ENCODE measurements around the gene SLCO4A1. TPM values are rescaled to one million over a fixed set of nuclear protein-coding genes. Genes with fewer than 3 reads are reported as not detected.

SLCO4A1 gene, protein sequence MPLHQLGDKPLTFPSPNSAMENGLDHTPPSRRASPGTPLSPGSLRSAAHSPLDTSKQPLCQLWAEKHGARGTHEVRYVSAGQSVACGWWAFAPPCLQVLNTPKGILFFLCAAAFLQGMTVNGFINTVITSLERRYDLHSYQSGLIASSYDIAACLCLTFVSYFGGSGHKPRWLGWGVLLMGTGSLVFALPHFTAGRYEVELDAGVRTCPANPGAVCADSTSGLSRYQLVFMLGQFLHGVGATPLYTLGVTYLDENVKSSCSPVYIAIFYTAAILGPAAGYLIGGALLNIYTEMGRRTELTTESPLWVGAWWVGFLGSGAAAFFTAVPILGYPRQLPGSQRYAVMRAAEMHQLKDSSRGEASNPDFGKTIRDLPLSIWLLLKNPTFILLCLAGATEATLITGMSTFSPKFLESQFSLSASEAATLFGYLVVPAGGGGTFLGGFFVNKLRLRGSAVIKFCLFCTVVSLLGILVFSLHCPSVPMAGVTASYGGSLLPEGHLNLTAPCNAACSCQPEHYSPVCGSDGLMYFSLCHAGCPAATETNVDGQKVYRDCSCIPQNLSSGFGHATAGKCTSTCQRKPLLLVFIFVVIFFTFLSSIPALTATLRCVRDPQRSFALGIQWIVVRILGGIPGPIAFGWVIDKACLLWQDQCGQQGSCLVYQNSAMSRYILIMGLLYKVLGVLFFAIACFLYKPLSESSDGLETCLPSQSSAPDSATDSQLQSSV
- total RNA-seq (ENCODE audit: insufficient read depth, low replicate concordance), result 24.1 TPM

DNA sequence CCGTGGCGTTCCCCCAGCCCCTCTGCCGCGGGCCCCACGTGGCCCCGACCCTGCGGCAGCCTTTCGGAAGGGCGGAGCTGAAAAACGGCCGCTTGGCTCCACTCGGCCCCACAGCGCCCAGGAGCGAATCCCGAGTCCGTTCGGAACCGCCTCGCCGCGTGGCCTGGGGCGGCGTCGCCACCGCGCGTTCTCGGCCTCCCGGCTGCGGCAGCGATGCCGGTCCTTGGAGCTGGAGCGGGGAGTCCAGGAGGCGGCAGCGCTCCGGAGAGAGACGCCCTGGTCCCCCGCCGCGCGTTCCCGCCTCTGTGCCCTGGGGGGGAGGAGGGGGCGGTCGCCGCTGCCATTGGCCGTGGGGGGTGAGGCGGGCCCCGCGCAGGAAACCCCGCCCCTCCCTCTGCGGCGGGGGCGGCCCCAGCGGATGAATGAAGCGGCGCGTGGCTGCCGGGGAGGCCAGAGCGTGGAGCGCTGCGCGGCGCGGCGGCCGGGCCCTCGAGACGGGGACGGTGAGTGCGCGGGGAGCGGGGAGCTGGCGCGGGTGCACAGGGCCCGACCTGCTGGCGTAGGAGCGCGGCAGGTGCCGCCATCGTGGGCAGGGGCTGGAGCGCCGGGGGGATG lies at the start of gene SLCO4A1:
Gene SLCO4A1 (plus strand): TSS at position 453 of the 615 bp plus-strand sequence. CDS start 13,952 bp downstream, outside the sequence.
- DNase-seq (ENCODE audit: low spot score), result peak; percentile 65

DNA sequence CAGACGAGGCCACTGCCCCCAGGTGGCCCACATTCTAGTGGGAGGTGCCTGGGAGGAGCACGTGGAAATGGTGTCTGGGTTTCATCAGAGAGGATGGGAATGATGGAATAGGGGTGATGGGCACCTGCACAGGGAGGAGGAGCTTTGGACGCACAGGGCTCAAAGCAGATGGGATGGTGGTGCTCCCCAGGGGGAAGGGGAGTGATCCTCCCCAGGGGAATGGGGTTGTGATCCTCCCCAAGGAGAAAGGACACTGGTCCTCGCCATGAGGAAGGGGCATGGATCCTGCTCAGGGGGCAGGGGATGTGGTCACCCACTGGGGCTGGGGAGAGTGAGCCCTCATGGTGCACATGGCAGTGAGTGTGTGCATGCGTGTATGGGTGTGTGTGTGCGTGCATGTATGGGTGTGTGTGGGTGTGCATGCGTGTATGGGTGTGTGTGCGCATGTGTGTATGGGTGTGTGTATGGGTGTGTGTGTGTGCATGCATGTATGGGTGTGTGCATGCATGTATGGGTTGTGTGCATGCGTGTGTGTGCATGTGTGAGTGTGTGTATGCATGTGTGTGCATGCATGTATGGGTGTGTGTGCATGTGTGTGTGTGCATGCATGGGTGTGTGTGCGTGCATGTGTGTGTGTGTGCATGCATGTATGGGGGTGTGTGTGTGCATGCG lies 49.7 kb upstream of the SLCO4A1 start:
- DNase-seq (ENCODE audit: low spot score), result no peak

DNA sequence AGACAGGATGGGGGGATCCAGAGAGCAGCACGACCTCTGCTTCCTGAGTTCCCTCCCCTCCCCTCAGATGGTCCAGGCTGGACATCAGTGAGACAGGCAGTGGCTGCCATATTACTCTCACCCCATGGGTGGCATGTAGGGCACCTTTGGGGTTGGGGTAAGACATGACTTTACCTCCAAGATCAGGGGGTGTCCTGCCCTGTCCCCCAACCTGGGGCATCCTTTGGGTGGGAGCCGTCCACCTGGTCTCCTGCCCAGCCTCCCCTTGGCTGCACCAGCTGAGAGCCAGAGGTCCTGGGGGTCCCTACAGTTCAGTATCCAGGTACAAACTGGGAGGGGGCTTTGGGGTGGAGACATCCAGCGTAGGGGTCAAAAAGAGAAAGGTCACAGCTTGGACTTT lies 48.7 kb upstream of the SLCO4A1 start:
- DNase-seq (ENCODE audit: low spot score), result no peak

DNA sequence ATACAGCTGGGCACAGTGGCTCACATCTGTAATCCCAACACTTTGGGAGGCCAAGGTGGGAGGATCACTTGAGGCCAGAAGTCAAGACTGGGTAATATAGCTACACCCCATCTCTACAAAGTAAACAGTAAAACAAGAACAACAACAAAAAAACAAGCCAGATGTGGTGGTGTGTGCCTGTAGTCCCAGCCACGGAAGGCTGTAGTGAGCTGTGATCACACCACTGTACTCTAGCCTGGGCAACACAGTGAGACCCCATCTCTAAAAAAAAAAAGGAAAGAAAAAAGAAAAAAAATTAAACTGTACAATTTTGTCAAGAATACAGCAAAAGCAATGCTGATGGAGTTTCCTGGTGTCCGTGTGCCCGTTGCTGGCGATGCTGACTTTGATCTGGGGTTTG lies 47.2 kb upstream of the SLCO4A1 start:
- DNase-seq (ENCODE audit: low spot score), result no peak

DNA sequence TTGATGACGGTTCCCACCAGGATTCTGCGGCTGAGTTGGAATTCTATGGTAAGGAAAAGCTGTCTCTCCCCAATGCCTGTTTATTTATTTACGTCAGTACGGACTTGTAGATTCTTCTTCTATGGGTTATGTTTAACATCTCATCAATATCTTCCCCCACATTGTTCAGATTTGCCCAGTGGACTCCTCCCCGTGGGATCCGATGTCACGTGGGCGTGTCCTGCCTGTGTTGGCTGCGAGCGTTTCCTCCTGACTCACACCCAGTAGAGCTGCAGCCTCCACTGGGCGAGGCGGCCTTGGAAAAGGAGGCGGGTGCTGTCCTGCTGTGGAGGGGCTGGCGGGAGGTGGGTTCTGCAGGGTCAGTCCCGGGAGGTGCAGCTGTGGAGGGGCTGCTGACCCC lies 46.8 kb upstream of the SLCO4A1 start:
- peak; percentile 50 for DNase-seq (ENCODE audit: low spot score)

DNA sequence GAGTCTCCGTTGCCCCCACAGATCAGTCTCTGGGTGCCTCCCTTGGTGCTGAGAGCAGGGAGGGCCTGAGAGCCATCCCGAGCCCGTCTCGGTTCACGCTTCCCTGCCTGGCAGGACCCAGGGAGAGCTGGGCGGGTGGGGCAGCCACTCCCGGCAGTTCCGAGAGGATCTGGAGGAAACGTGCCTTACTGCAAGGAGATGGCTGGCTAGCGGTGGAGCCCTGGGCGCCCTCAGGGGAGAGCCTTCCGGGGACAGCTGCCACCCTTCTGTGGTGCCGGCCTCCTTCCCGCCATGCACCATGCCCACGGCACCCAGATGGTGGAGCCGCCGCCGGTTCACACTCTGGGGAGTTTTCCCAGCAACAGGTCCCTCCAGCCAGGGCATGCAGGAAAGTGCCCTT lies 45.8 kb upstream of the SLCO4A1 start:
- DNase-seq (ENCODE audit: low spot score), result no peak

DNA sequence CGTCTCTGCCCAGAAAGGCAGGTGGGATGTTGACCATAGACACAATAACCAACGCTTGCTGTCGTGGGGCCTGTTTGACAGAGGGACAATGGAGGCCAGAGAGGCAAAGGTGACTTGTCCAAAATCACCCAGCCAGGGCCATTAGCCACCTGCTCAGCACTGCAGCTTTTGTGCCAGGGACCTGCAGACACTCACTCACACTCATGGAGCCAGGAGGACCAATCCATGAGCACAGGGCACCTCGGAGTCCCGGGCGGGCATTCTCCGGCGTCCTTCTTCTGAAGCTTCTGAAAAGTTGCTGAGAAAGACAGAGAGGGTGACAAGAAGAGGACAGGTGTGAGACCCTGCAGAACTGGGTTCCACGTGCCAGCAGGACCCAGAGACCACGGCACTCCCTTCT lies 45.4 kb upstream of the SLCO4A1 start:
- no peak for DNase-seq (ENCODE audit: low spot score)

DNA sequence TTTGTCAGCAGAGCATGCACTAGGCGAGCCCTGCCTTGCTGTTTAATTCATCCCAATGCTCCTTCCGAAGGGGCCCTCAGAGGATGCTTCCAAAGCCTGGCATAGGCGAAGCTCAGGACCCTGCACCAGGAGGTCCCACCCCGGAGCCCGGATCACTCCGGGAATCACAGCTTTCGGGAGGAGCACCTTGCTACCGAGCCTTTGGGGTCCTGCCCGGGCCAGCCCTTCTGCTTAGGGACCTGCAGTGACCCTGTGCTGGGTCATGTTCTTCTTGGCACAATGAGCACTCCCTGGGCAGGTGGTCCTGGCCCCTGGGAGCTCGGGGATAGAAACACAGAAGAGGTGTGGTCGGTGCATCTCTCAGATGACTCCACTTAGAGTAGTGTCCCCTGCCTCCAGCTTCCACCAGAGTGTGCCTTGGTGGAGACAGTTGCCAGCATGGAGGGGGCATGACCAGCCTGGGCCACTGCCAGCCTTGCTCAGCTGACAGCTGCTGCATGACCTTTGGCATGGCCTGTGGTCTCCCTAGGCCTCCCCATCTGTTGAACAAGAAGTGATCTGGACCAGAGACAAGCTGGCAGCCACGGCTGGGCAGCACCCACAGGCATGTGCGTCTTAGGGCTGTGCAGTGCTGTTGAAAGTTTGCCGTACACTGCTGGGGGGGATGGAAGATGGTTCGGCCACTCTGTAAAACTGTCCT lies 44.7 kb upstream of the SLCO4A1 start:
- DNase-seq (ENCODE audit: low spot score), result no peak

DNA sequence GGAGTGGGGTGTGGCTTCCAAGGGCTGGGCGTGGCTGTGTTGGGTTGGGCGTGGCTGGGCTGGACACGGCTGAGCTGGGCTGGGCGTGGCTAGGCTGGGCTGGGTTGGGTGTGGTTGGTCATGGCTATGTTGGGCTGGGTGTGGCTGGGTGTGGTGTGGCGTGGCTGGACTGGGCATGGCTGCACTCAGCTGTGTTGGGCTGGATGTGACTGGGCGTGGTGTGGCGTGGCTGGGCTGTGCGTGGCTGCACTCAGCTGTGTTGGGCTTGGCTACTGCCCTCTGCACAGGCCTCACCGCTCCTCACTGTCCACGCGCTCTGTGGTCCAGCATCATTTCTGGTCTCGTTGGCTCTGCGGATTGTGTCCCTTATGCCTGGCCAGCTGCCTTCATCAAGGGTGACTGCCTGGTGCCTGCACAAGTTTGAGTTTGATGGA lies 43.5 kb upstream of the SLCO4A1 start:
- DNase-seq (ENCODE audit: low spot score), result no peak

DNA sequence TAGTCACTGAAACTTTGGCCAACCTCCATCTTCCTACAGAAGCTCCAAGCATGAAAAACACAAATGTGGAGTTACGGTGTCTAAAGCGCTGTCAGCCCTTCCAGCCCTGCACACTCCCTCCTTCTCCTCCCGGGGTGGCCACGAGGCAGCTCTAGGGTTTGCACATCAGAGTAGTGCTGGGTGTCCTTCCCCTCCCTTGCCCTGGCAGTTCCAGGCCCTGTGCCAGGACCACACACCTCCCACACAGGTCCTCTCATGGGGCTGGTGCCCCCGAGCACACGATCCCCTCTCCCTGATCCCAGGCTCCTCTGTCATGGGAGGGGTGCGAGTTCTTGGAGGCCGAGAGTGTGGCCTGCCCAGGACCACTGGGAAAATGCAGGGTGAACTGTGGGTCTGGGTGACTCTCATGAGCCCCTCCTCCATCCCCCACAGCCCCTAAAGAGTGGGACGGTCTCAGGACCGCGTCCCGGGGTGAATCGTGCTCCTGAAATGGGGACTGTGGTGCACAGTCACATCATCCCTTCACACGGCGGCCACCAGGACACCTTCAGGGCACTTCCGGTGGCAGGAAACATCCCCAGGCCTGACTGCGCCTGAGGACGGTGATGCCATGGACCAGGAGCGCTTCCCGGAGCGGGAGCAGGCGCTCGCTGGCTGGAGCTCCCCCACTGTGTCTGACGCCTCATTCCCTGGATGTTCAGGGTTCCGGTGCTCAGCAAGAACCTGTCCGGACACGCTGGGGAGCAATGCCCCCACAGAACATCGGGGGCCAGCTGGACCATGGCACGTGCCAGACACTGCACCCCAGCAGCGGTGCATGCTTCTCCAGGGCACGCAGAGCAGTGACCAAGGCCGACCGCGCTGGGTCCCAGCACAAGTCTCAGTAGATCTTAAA lies 42.8 kb upstream of the SLCO4A1 start:
- no peak for DNase-seq (ENCODE audit: low spot score)

DNA sequence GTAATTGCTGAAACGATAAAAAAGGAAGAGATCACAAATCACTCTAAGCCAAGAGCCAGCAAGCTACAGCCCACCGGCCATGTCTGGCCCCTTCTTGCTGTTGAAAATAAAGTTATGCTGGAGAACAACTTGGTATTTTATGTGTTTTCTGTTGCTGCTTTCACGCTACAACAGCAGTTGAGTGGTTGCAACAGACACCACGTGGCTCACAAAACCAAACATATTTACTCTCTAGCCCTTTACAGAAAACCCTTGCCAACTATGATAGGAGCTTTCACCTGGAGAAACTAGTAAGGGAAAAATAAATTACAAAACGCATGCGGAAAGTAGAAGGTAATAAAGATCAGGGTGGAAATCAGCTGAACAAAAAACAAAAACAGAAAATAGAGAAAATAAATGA lies 41.1 kb upstream of the SLCO4A1 start:
- DNase-seq (ENCODE audit: low spot score), result no peak

DNA sequence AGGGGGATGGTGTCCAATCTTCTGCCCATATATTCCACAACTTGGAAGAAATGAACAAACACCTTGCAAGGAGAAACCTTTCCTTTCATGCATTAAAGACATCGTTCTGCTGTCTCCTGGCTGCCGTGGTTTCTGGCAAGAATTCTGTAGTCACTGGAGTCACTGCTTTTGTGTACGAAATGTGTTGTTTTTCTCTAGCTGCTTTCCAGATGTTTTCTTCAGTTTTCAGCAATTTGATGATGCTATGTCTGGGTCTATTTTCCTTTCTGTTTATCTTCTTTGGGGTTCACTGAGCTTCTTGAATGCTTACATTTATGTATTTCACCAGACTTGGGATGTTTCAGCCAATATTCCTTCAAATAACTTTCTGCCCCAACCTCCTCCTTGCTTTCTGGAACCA lies 40.6 kb upstream of the SLCO4A1 start:
- DNase-seq (ENCODE audit: low spot score), result no peak

DNA sequence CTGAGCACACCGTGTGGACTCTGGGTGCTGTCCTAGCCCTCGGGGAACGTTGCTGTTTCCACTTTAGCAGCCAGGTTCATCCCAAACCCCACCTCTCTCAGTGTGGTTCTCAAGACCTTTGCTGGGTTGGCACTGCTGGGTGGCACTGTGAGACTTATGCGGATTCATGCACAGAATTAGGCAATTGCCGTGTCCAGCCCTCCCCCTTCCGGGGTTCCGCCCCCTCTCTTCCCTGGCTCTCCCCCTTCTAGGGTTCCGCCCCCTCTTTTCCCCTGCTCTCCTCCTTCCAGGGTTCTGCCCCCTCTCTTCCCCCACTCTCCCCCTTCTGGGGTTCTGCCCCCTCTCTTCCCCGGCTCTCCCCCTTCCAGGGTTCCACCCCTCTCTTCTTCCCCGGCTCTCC lies 39.8 kb upstream of the SLCO4A1 start:
- no peak for DNase-seq (ENCODE audit: low spot score)

DNA sequence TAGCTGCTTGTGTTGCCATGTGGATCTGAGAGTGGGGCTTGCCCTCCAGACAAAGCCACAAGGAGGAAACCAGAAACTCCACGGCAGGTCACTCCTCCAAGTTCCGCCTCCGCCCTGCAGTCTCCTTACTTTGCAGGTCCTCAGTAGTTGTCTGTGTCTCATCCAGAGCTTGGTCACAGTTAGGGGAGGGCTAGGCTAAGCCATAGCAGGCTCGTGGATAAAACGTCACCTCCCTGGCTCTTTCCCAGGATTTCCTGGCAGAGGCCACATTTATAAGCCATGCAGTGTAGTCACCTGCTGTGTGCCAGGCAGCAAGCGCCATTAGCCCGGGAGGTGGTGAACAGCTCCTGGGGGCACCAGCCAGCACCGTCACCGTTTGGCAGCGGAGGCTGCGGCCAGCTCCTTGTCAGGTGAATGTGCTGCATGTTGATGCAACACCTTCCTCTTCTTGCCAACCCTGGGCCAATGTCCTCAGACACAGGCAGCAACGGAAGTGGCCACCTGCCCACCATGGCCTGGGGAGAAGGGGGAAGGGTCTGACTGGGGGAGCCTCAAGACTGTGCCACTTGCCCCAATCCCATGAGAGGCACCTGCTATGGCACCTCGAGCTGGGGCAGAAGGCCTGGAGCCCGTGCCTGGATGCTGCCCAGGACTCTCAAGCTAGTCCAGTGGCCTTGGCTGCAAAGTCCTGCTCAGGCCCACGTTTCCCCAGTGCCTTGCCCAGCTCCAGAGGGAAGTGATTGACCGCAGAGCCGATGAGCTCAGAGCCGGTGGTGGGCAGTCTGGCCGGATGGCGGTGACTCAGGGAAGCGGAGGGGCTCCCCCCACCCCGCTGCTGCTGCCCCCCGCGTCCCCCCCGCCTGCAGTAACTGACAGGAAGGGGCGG lies 39.0 kb upstream of the SLCO4A1 start:
- DNase-seq (ENCODE audit: low spot score), result peak; percentile 28

DNA sequence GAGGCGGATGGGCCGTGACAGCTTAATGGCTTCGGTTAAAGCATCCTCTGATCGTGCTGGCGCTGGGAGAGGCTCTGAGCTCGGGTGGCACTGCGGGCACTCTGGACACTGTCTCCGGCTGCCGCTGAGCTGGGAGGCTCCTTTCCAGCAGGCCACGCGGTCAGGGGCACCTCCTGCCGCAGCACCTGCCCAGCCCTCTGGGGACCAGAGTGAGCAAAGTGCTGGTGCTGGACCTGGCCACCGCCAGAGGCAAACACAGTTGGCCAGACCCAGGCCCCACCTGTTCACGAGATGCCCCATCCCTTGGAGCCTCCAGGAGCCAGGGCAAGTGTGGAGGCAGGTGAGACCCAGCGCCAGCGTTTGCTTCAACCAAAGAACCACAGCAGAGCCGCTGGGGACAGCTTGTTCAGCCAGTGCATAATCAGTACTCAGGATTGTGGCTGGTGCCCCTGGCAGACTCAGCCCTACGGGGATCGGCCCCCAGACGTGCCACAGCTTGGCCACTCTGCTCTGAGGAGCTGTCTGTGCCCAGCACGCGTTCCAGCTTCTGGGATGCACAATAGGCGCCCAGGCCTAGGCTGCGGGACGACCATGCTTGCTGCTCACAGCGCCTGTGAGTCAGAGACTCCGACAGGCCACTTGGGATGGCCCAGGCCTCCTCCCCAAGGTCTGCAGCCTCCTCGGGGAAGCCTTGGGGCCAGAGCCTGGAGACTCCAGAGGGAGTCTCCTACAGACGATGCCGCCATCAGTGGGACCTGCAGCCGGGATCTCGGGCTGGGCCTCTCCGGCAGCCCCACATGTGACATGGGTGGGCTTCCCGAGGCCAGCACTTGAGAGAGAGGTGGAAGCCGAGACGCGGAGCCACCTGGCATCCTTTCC lies 38.2 kb upstream of the SLCO4A1 start:
- DNase-seq (ENCODE audit: low spot score), result no peak

DNA sequence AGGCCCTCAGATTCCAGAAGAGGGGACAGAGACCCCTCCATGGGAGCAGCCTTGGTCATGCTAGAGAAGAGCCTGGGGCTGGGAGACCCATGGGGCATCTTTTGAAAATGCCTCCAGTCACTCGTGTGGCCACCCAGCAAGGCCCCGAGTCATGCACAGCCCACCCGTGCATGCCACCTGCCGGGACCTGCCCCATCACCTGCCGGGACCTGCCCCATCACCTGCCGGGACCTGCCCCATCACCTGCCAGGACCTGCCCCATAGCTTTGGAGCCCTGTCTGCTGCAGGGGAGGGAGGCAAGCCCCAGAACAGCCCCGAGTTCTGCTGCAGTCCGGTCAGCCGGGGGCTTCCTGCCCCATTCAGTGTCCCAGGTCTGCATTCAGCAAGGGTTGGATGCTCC lies 37.5 kb upstream of the SLCO4A1 start:
- no peak for DNase-seq (ENCODE audit: low spot score)

DNA sequence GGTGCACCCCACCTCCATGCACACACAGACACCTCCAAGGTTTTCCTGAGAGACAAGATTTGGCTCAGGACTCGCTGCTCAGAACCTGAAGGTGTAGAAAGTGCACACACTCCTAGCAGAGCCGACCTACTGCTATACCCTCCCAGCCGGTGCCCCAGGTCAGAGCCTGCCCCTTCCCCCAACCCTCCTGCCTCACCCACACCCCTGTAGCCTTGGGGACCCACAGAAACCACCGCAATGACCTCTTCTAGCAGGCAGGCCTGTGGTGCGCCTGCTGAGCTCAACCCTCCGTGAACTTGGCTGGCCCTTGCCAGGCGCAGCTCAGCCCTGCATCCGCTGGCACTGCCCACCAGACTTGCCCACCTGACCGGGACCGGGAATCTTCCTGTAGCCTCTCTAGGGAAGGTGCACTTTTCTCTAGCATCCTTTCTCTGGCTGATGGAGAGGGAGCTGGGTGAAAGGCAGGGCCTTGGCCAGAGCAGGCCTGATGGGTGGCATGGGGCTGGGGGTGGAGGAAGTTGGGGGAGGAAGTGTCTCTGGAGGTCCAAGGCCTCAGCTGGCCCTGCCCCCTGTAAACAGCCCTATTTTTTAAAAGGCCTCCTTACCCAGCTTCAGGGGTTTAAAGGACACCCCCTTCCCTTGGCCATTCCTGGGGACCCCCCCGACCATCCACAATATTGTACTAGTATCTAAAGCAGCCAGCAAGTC lies 36.9 kb upstream of the SLCO4A1 start:
- DNase-seq (ENCODE audit: low spot score), result no peak

DNA sequence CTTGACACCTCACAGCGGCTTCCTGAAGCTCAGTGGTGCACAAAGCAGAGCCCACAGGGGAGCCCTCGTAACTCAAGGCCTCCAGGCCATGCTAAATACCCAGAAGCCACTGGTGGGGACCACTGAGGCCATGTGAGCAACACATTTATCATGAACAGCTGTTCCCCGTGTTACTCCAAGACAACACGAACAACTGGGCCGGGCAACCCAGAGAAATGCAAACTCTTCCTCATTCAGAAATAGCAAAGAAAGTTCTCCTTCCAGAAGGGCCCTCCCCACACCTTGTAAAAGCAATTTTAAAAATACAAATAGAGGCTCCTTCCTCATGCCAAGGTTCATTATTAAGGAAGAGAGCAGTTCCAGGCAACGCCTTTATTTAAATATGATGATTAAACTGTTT lies 36.3 kb upstream of the SLCO4A1 start:
- DNase-seq (ENCODE audit: low spot score), result no peak

Measured in umbilical cord (tissue), 2 donors.